DND-41 (cell line): ENCODE data around the gene PDIA6.

ENCODE experiments used
- CTCF ChIP-seq: IDR thresholded peaks from 2 replicates; pipeline ENCODE4 v1.5.1; 2012; ENCODE audit warnings: borderline replicate concordance, low read length, moderate library complexity, mild to moderate bottlenecking; ENCODE audit not compliant: poor library complexity, severe bottlenecking; ENCODE audit errors: extremely low read depth
- EZH2 ChIP-seq: IDR thresholded peaks from 3 replicates; pipeline ENCODE4 v1.6.1; 2012; ENCODE audit warnings: borderline replicate concordance, low read depth, mild to moderate bottlenecking, moderate library complexity, low read length, inconsistent platforms; ENCODE audit not compliant: severe bottlenecking

- TF ChIP-seq CTCF (no peak), EZH2 (no peak)
Observed at GRCh38 chr2:10829299-10829698, 16.7 kb upstream of the PDIA6 start.
